HepG2 (cell line): ENCODE measurements around the gene FSD1. TPM values are rescaled to one million over a fixed set of nuclear protein-coding genes. Genes with fewer than 3 reads are reported as not detected.

ENCODE experiments used
- ATAC-seq: fragments of 200-7000 bp; cut with Tn5 transposase; 3 replicates; pipeline ENCODE4 v1.9.1; 2020; ENCODE audit warnings: mild to moderate bottlenecking, moderate library complexity
- BruUV-seq: library from RNA; stranded (reverse); fragments of 400-500 nt; replicated peaks from 2 replicates; lab custom pipeline; 2021; lab: Mats Ljungman, UMichigan
- CTCF ChIA-PET: fragments of 300-600 bp; formaldehyde crosslinking; extraction: SDS; loops from one replicate; lab custom pipeline; 2021; ENCODE audit warnings: low total read pairs, inconsistent platforms, low intra/inter-chr PET ratio; lab: Yijun Ruan, JAX
- POLR2A ChIA-PET: fragments of 350-600 bp; sonication (Branson Sonifier 250); formaldehyde crosslinking; loops from one replicate; lab custom pipeline; 2020; ENCODE audit warnings: antibody characterized with exemption, inconsistent platforms; lab: Yijun Ruan, JAX
- DNase-seq: peaks from one replicate; pipeline ENCODE4 v3.0.0-alpha.2; 2015; ENCODE audit warnings: low spot score
- FAIRE-seq: peaks from 3 replicates; lab custom pipeline; 2011; peaks lifted over from hg19 to GRCh38; lab: Jason Lieb, UNC
- H2AFZ ChIP-seq: one replicate; pipeline ENCODE4 v1.6.1; 2011; ENCODE audit warnings: low read length, inconsistent platforms
- H3K27ac ChIP-seq: fragments of 300-600 bp; 3 replicates; pipeline ENCODE4 v1.8.0; 2011; ENCODE audit warnings: mixed run types, mild to moderate bottlenecking, mixed read lengths, low read length, inconsistent platforms; ENCODE audit not compliant: insufficient read depth; ENCODE audit errors: extremely low read length
- H3K27me3 ChIP-seq, 2 experiments: fragments of 200-600 bp in 1 of 2; 2 replicates in 1 of 2; 3 replicates in 1 of 2; pipeline versions ENCODE4 v1.6.0 to v1.8.0; 2011; ENCODE audit warnings: low read length in 2 of 2, mild to moderate bottlenecking in 2 of 2, moderate library complexity in 2 of 2, inconsistent platforms in 1 of 2; ENCODE audit not compliant: insufficient read depth in 2 of 2, control insufficient read depth in 1 of 2
- H3K36me3 ChIP-seq, 2 experiments: fragments of 200-600 bp in 1 of 2; replicated peaks in 1 of 2; 2 replicates in 1 of 2; 3 replicates in 1 of 2; pipeline versions ENCODE4 v1.5.1 to v1.8.0; 2011; ENCODE audit warnings: low read length in 2 of 2, inconsistent platforms in 1 of 2; ENCODE audit not compliant: insufficient read depth in 2 of 2, control insufficient read depth in 1 of 2
- H3K4me1 ChIP-seq: 2 replicates; pipeline ENCODE4 v1.5.1; 2012; ENCODE audit warnings: low read length, inconsistent platforms; ENCODE audit not compliant: insufficient read depth
- H3K4me2 ChIP-seq: 2 replicates; pipeline ENCODE4 v1.6.0; 2011; ENCODE audit warnings: low read depth, low read length, inconsistent platforms
- H3K4me3 ChIP-seq, 3 experiments: fragments of 200-600 bp in 1 of 3; sonication (generic), shearing (Covaris generic) in 1 of 3; replicated peaks in 1 of 3; 2 replicates each; pipeline ENCODE4 v1.5.1; 2011 to 2016; ENCODE audit warnings: low read length in 3 of 3, inconsistent platforms in 2 of 3, low read depth in 2 of 3, mild to moderate bottlenecking in 2 of 3, control low read depth in 1 of 3, mixed read lengths in 1 of 3; ENCODE audit not compliant: insufficient read depth in 1 of 3
- H3K79me2 ChIP-seq: one replicate; pipeline ENCODE4 v1.6.1; 2011; ENCODE audit warnings: low read length, inconsistent platforms; ENCODE audit not compliant: insufficient read depth
- H3K9ac ChIP-seq: 2 replicates; pipeline ENCODE4 v1.6.0; 2011; ENCODE audit warnings: mild to moderate bottlenecking, low read depth, low read length, inconsistent platforms; ENCODE audit not compliant: insufficient read depth
- H3K9me3 ChIP-seq: 2 replicates; pipeline ENCODE4 v1.5.1; 2012; ENCODE audit warnings: mild to moderate bottlenecking, low read length
- H4K20me1 ChIP-seq: 2 replicates; pipeline ENCODE4 v1.6.0; 2011; ENCODE audit warnings: inconsistent platforms, mild to moderate bottlenecking, low read length, moderate library complexity; ENCODE audit not compliant: insufficient read depth
- AGO1 ChIP-seq: fragments of 200-400 bp; formaldehyde crosslinking; IDR thresholded peaks from 2 replicates; pipeline ENCODE4 v1.6.1; 2017; ENCODE audit warnings: mild to moderate bottlenecking, low read depth, low read length, moderate library complexity; ENCODE audit not compliant: poor library complexity, severe bottlenecking
- AGO2 ChIP-seq: fragments of 200-400 bp; formaldehyde crosslinking; optimal IDR thresholded peaks from 2 replicates; pipeline ENCODE3; 2017; ENCODE audit warnings: mild to moderate bottlenecking, low read depth, low read length, moderate library complexity
- GTF3A ChIP-seq: sonication (generic); formaldehyde crosslinking; conservative IDR thresholded peaks from 2 replicates; pipeline ENCODE4 v1.4.0; 2020; ENCODE audit warnings: mild to moderate bottlenecking, missing genetic modification reagents
- HNRNPH1 ChIP-seq: fragments of 200-400 bp; formaldehyde crosslinking; optimal IDR thresholded peaks from 2 replicates; pipeline ENCODE3; 2017; ENCODE audit warnings: mild to moderate bottlenecking, low read depth, low read length
- HNRNPL ChIP-seq: fragments of 200-400 bp; formaldehyde crosslinking; IDR thresholded peaks from 2 replicates; pipeline ENCODE4 v1.6.1; 2017; ENCODE audit warnings: mild to moderate bottlenecking, low read depth, low read length
- JUN ChIP-seq: sonication (generic); formaldehyde crosslinking; IDR thresholded peaks from 2 replicates; pipeline ENCODE4 v1.4.0; 2020; ENCODE audit warnings: mild to moderate bottlenecking, missing genetic modification reagents
- NONO ChIP-seq, 2 experiments: fragments of 450-650 bp in 1 of 2; sonication (generic) in 1 of 2; formaldehyde crosslinking in 1 of 2; IDR thresholded peaks in 1 of 2; conservative IDR thresholded peaks in 1 of 2; 2 replicates each; pipeline versions ENCODE4 v1.6.1 to v1.8.0; 2017 to 2022; ENCODE audit warnings: mild to moderate bottlenecking in 1 of 2, missing genetic modification reagents in 1 of 2, moderate library complexity in 1 of 2
- POLR2A ChIP-seq, 2 experiments: IDR thresholded peaks; 2 replicates each; pipeline ENCODE4 v1.6.1; 2011; ENCODE audit warnings: low read depth in 2 of 2, low read length in 2 of 2, mild to moderate bottlenecking in 1 of 2, moderate library complexity in 1 of 2; ENCODE audit not compliant: insufficient read depth in 1 of 2
- POLR2AphosphoS5 ChIP-seq: IDR thresholded peaks from 2 replicates; pipeline ENCODE4 v1.6.1; 2012; ENCODE audit warnings: low read depth, low read length
- RBFOX2 ChIP-seq: fragments of 200-400 bp; formaldehyde crosslinking; IDR thresholded peaks from 2 replicates; pipeline ENCODE4 v1.6.1; 2017; ENCODE audit warnings: low read depth, mild to moderate bottlenecking, low read length
- RBM22 ChIP-seq: fragments of 200-400 bp; formaldehyde crosslinking; optimal IDR thresholded peaks from 2 replicates; pipeline ENCODE3; 2017; ENCODE audit warnings: mild to moderate bottlenecking, low read length, moderate library complexity
- TCF12 ChIP-seq, 2 experiments: fragments of 450-650 bp in 1 of 2; sonication (generic) in 1 of 2; formaldehyde crosslinking in 1 of 2; IDR thresholded peaks; 2 replicates each; pipeline versions ENCODE4 v1.6.1 to v1.8.0; 2017 to 2022; ENCODE audit warnings: antibody characterized with exemption in 1 of 2, mild to moderate bottlenecking in 1 of 2, missing genetic modification reagents in 1 of 2, moderate library complexity in 1 of 2
- ZFAT ChIP-seq: sonication (generic); formaldehyde crosslinking; conservative IDR thresholded peaks from 2 replicates; pipeline ENCODE4 v1.8.1; 2023; ENCODE audit warnings: missing genetic modification reagents, inconsistent platforms
- ZNF574 ChIP-seq: sonication (generic); formaldehyde crosslinking; IDR thresholded peaks from 2 replicates; pipeline ENCODE4 v1.4.0; 2020; ENCODE audit warnings: missing genetic modification reagents
- ZNF772 ChIP-seq: sonication (generic); formaldehyde crosslinking; IDR thresholded peaks from 2 replicates; pipeline ENCODE4 v1.5.0; 2020; ENCODE audit warnings: mild to moderate bottlenecking, missing genetic modification reagents
- ZNF777 ChIP-seq: sonication (generic); formaldehyde crosslinking; IDR thresholded peaks from 2 replicates; pipeline ENCODE4 v1.4.0; 2020; ENCODE audit warnings: missing genetic modification reagents
- WGBS: methylation state at CpG from one replicate; pipeline ENCODE4 v1.1.6; 2017; ENCODE audit warnings: low lambda C conversion rate; 5-methylcytosine and 5-hydroxymethylcytosine counted together
- in situ Hi-C: cut with HindIII; loops from 2 replicates; pipeline ENCODE4 v1.10.0; 2017; ENCODE audit warnings: low pct_unique_long_range_greater_than_20kb; ENCODE audit not compliant: extremely low pct_ligation_motif_present
- intact Hi-C: fragments of 100-400 bp; cut with micrococcal nuclease; formaldehyde crosslinking; loops from one replicate; pipeline ENCODE4 v1.10.0; 2022; ENCODE audit not compliant: unreplicated experiment
- polyA plus RNA-seq, 8 experiments: library from polyadenylated mRNA; depleted of rRNA in 3 of 8; stranded (reverse) in 7 of 8; unstranded in 1 of 8; fragments of >200 nt; fragmentation: Illumina TruSeq in 4 of 8; extraction: Trizol in 4 of 8; gene quantifications; 2 replicates each; pipeline versions ENCODE4 v1.2.1 to v1.2.3, GENCODE V29; 2011 to 2016; ENCODE audit warnings: low read depth in 4 of 8, missing spikeins in 1 of 8, mixed read lengths in 1 of 8; ENCODE audit not compliant: insufficient read depth in 1 of 8
- total RNA-seq, 5 experiments: library from RNA; depleted of rRNA; stranded (reverse); fragments of >200 nt; fragmentation: Illumina TruSeq; extraction: Trizol; gene quantifications; 2 replicates each; pipeline ENCODE4 v1.2.3, GENCODE V29; 2016; ENCODE audit warnings: low read depth in 1 of 5

Gene FSD1
- total and polyA plus RNA-seq, 2 of the 13 experiments (the other 11 are each of a cell fraction or from before 2014, with no cell fraction given): 0.29 to 0.66 TPM

GRCh38 chr19:4359627-4360000, 55.2 kb downstream of the FSD1 start:
- BruUV-seq: no TSS peak
- no peak for TF ChIP-seq HNRNPH1
- peak; percentile 47; the same call in 1 of the 2 replicates for TF ChIP-seq RBFOX2
- TF ChIP-seq RBM22: peak; percentile 8
- no peak for TF ChIP-seq GTF3A
- 0 out of 2 replicates have a peak, but pooled peaks have one; percentile 5 for TF ChIP-seq HNRNPL
- TF ChIP-seq POLR2A (IDR thresholded peaks at IDR 0.05; ENCODE audit: insufficient read depth in 1 of 2, low read depth in 2 of 2, low read length in 2 of 2): peak in 1 of 2 experiments; percentile 45; a peak in 2 of 4 replicates
- peak; percentile 90 for TF ChIP-seq AGO2
- ChIA-PET POLR2A (interaction anchor here (1.1 to 3.2 kb wide), 3 partner anchors 16 to 28 kb away, joined by 3 to 11 read pairs (median 10); partner anchors contain the start of gene MPND), CTCF (no interaction called here)
- no peaks in the 10 kb centered on the region for H3K27me3 ChIP-seq
- H3K27ac ChIP-seq: no peak overlapping the region
- no peak for DNase-seq
- H3K4me2 ChIP-seq: no peak overlapping the region
- H3K4me3 ChIP-seq: no peak overlapping the region
- no peak for FAIRE-seq
- H3K36me3 ChIP-seq: peaks cover 19 to 44% of the 10 kb centered on the region in 2 experiments; a peak in 4 of 5 replicates
- no peaks in the 10 kb centered on the region for H3K4me1 ChIP-seq
- 95% methylated on average over 4 of the region's 13 CpGs for WGBS
- no peak overlapping the region for H2AFZ ChIP-seq
- H4K20me1 ChIP-seq: no peaks in the 10 kb centered on the region
- no peak overlapping the region for H3K9ac ChIP-seq
- H3K79me2 ChIP-seq: no peaks in the 10 kb centered on the region
- no peaks in the 10 kb centered on the region for H3K9me3 ChIP-seq
- intact Hi-C loops: no loop called here
- in situ Hi-C loops: no loop called here
- no peak; the same call in 2 of the 3 replicates for ATAC-seq

- Histone ChIP-seq H3K36me3 (peaks cover 19 to 47% of the 10 kb centered on the region in 2 experiments; a peak in 4 of 5 replicates), H3K27ac (no peak overlapping the region), H3K4me1 (no peaks in the 10 kb centered on the region), H4K20me1 (no peaks in the 10 kb centered on the region), H3K9me3 (no peaks in the 10 kb centered on the region), H3K79me2 (no peaks in the 10 kb centered on the region), H3K4me2 (no peak overlapping the region), H3K27me3 (no peaks in the 10 kb centered on the region), H3K4me3 (no peak overlapping the region), H3K9ac (no peak overlapping the region), H2AFZ (no peak overlapping the region)
- intact Hi-C loops (no loop called here), in situ Hi-C loops (no loop called here)
- no TSS peak for BruUV-seq
- CTCF ChIA-PET: no interaction called here
- WGBS: 100% methylated on average over 6 of the region's 9 CpGs
- DNase-seq: no peak
- FAIRE-seq: no peak
- ATAC-seq: no peak
- POLR2A ChIA-PET: interaction anchor here (1.1 to 2.7 kb wide), 2 partner anchors 17 to 27 kb away, joined by 3 to 10 read pairs; partner anchors contain the start of gene MPND
- peak; percentile 11 for TF ChIP-seq AGO2
- TF ChIP-seq ZFAT (CRISPR knock-in tag): no peak
- TF ChIP-seq AGO1: peak; percentile 12
- no peak for TF ChIP-seq TCF12 (IDR thresholded peaks at IDR 0.05)
- TF ChIP-seq TCF12 (CRISPR knock-in tag; IDR thresholded peaks at IDR 0.05): no peak
- TF ChIP-seq JUN: no peak
- no peak for TF ChIP-seq NONO (IDR thresholded peaks at IDR 0.05)
- TF ChIP-seq NONO (CRISPR knock-in tag; conservative IDR thresholded peaks at IDR 0.05): no peak
- TF ChIP-seq ZNF777 (CRISPR knock-in tag): no peak
- TF ChIP-seq ZNF574 (CRISPR knock-in tag): no peak
- no peak for TF ChIP-seq RBM22
- TF ChIP-seq POLR2AphosphoS5: peak; percentile 42; the same call in 1 of the 2 replicates
- no peak for TF ChIP-seq ZNF772 (CRISPR knock-in tag)
Measured at GRCh38 chr19:4360081-4360569, 55.7 kb downstream of the FSD1 start.
